OCI-LY3 (cell line): ENCODE data around the gene DNAJC1.

Experiments used
- H2AFZ ChIP-seq: fragments of 200-600, 300-600 bp; shearing (Covaris generic); 2 replicates; pipeline ENCODE4 v1.6.0; 2014; ENCODE audit warnings: antibody characterized with exemption, low read depth, low read length
- H3K27ac ChIP-seq: fragments of 200-600, 300-600 bp; sonication (generic); 2 replicates; pipeline ENCODE4 v1.5.1; 2014; ENCODE audit warnings: mild to moderate bottlenecking, low read length, moderate library complexity, mixed read lengths
- H3K27me3 ChIP-seq: fragments of 200-600, 300-600 bp; sonication (generic); 2 replicates; pipeline ENCODE4 v1.6.1; 2014; ENCODE audit warnings: low read depth, low read length, mixed read lengths
- H3K36me3 ChIP-seq: fragments of 200-600, 300-600 bp; sonication (generic); replicated peaks from 2 replicates; pipeline ENCODE3; 2014; ENCODE audit warnings: low read depth, low read length, mixed read lengths
- H3K4me1 ChIP-seq: fragments of 300-600, 200-600 bp; sonication (generic); 2 replicates; pipeline ENCODE4 v1.6.1; 2014; ENCODE audit warnings: low read length, mixed read lengths
- H3K4me2 ChIP-seq: fragments of 200-600, 300-600 bp; sonication (generic); 2 replicates; pipeline ENCODE4 v1.6.1; 2014; ENCODE audit warnings: low read length, mixed read lengths
- H3K4me3 ChIP-seq: fragments of 300-600, 200-600 bp; sonication (generic); 2 replicates; pipeline ENCODE4 v1.5.1; 2014; ENCODE audit warnings: antibody characterized with exemption, mild to moderate bottlenecking, low read length, moderate library complexity
- H3K79me2 ChIP-seq: fragments of 300-600, 200-600 bp; shearing (Covaris generic); 2 replicates; pipeline ENCODE4 v1.6.1; 2014; ENCODE audit warnings: mild to moderate bottlenecking, low read length, mixed read lengths
- H3K9ac ChIP-seq: fragments of 300-600, 200-600 bp; shearing (Covaris generic); 2 replicates; pipeline ENCODE4 v1.6.0; 2014; ENCODE audit warnings: mild to moderate bottlenecking, low read length, moderate library complexity
- H3K9me3 ChIP-seq: fragments of 200-600, 300-600 bp; shearing (Covaris generic); 2 replicates; pipeline ENCODE4 v1.6.1; 2014; ENCODE audit warnings: low read length, mixed read lengths; ENCODE audit not compliant: insufficient read depth
- H4K20me1 ChIP-seq: fragments of 200-600, 300-600 bp; sonication (generic); 2 replicates; pipeline ENCODE4 v1.6.1; 2016; ENCODE audit warnings: low read length, mixed read lengths; ENCODE audit not compliant: insufficient read depth
- CTCF ChIP-seq: fragments of 200-600, 300-600 bp; sonication (generic); IDR thresholded peaks from 2 replicates; pipeline ENCODE4 v1.5.1; 2014; ENCODE audit warnings: antibody characterized with exemption, low read length, low read depth
- EZH2phosphoT487 ChIP-seq: fragments of 200-600 bp; shearing (Covaris generic); IDR thresholded peaks from 2 replicates; pipeline ENCODE4 v1.6.1; 2018; ENCODE audit warnings: antibody characterized with exemption, mixed run types, low read depth

DNAJC1 gene

DNA sequence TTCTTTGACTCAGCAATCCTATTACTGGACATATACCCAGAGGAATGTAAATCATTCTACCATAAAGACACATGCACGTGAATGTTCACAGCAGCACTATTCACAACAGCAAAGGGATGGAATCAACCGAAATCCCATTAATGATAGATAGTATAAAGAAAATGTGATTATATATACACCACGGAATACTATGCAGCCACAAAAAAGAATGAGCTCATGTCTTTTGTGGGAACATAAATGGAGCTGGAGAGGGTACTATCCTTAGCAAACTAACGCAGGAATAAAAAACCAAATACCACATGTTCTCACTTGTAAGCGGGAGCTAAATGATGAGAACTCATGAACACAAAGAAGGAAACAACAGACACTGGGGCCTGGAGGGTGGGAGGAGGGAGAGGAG lies 201.9 kb downstream of the DNAJC1 start:
- Histone ChIP-seq H3K4me1 (no peaks in the 10 kb centered on the region), H3K9ac (no peak overlapping the region), H3K4me2 (no peak overlapping the region), H3K27ac (no peak overlapping the region), H2AFZ (no peak overlapping the region), H3K27me3 (no peaks in the 10 kb centered on the region), H3K36me3 (no peaks in the 10 kb centered on the region), H3K9me3 (no peaks in the 10 kb centered on the region), H3K4me3 (no peak overlapping the region), H3K79me2 (no peaks in the 10 kb centered on the region), H4K20me1 (no peaks in the 10 kb centered on the region)
- TF ChIP-seq EZH2phosphoT487 (no peak), CTCF (no peak)

GRCh38 chr10:21797984-21798765 lies 205.4 kb downstream of the DNAJC1 start:
- Histone ChIP-seq H3K79me2 (no peaks in the 10 kb centered on the region), H4K20me1 (no peaks in the 10 kb centered on the region), H3K36me3 (no peaks in the 10 kb centered on the region), H3K4me1 (no peaks in the 10 kb centered on the region), H3K9me3 (no peaks in the 10 kb centered on the region), H3K4me2 (no peak overlapping the region), H3K9ac (no peak overlapping the region), H3K27ac (no peak overlapping the region), H3K27me3 (no peaks in the 10 kb centered on the region), H2AFZ (no peak overlapping the region), H3K4me3 (no peak overlapping the region)
- TF ChIP-seq CTCF = no peak
- TF ChIP-seq EZH2phosphoT487 = no peak

DNA sequence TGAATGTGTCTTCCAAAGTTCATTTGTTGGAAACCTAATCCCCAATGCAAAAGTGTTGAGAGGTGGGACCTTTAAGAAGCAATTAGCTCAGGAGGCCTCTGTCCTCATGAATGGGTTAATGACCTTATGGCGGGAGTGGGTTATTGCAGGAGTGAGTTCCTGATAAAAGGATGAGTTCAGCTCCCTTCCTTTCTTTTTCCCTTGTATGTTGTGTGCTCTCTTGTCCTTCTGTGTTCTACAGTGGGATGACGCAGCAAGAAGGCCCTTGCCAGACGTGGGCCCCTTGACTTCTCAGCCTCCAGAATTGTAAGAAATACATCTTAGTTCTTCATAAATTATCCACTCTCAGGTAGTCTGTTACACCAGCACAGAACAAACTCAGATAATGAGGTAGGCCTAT lies 206.0 kb downstream of the DNAJC1 start:
- no peak for TF ChIP-seq CTCF
- no peak for TF ChIP-seq EZH2phosphoT487
- H3K9ac ChIP-seq = no peak overlapping the region

GRCh38 chr10:21791276-21791675 lies 212.3 kb downstream of the DNAJC1 start:
- H3K27me3 ChIP-seq = no peaks in the 10 kb centered on the region
- H2AFZ ChIP-seq = no peak overlapping the region
- no peaks in the 10 kb centered on the region for H3K4me1 ChIP-seq
- TF ChIP-seq EZH2phosphoT487 = no peak
- no peak for TF ChIP-seq CTCF
- no peak overlapping the region for H3K27ac ChIP-seq
- no peaks in the 10 kb centered on the region for H4K20me1 ChIP-seq
- H3K36me3 ChIP-seq = no peaks in the 10 kb centered on the region
- H3K9me3 ChIP-seq = no peaks in the 10 kb centered on the region
- no peak overlapping the region for H3K4me2 ChIP-seq
- H3K9ac ChIP-seq = no peak overlapping the region
- no peak overlapping the region for H3K4me3 ChIP-seq
- H3K79me2 ChIP-seq = no peaks in the 10 kb centered on the region

More for the DNA sequence above, 206.0 kb downstream of the DNAJC1 start:
- H4K20me1 ChIP-seq = no peaks in the 10 kb centered on the region
- no peaks in the 10 kb centered on the region for H3K4me1 ChIP-seq
- no peaks in the 10 kb centered on the region for H3K79me2 ChIP-seq
- H2AFZ ChIP-seq = no peak overlapping the region
- no peaks in the 10 kb centered on the region for H3K36me3 ChIP-seq
- H3K27me3 ChIP-seq = no peaks in the 10 kb centered on the region
- H3K4me2 ChIP-seq = no peak overlapping the region
- H3K9me3 ChIP-seq = no peaks in the 10 kb centered on the region
- no peak overlapping the region for H3K27ac ChIP-seq
- no peak overlapping the region for H3K4me3 ChIP-seq
